ENCODE measurements around the gene PPP1R13B. TPM values are rescaled to one million over a fixed set of nuclear protein-coding genes. Genes with fewer than 3 reads are reported as not detected.

The PPP1R13B gene
- total and polyA plus RNA-seq, 2 experiments from 2014 or later, result 2.0 to 8.5 TPM

- no peaks in the 10 kb centered on the region for H3F3A ChIP-seq (replicated peaks; ENCODE audit: low read depth)
- DNase-seq (ENCODE audit: low spot score) (no peak), ATAC-seq (no peak)
- TF ChIP-seq REST (IDR thresholded peaks at IDR 0.05; ENCODE audit: unreplicated experiment), result no peak
- TF ChIP-seq ZNF462 (CRISPR knock-in tag; IDR thresholded peaks at IDR 0.05), result no peak
- no peak for TF ChIP-seq ZNF114 (CRISPR knock-in tag; IDR thresholded peaks at IDR 0.05)
- no peak for TF ChIP-seq EZH2 (IDR thresholded peaks at IDR 0.05; ENCODE audit: low read depth, unreplicated experiment)
- TF ChIP-seq EZH2phosphoT487 (IDR thresholded peaks at IDR 0.05; ENCODE audit: unreplicated experiment), result no peak
- no peak for TF ChIP-seq POLR2AphosphoS5 (IDR thresholded peaks at IDR 0.05; ENCODE audit: low read depth)
- Mint-ChIP-seq H3K27ac (no peak overlapping the region), H3K27me3 (ENCODE audit: insufficient read depth, low read depth, poor library complexity) (peaks cover 7% of the 10 kb centered on the region), H3K9me3 (no peaks in the 10 kb centered on the region), H3K36me3 (ENCODE audit: low read depth) (no peaks in the 10 kb centered on the region), H3K4me1 (peaks cover 7% of the 10 kb centered on the region), H3K4me3 (no peak overlapping the region)
- 0 out of 2 replicates have a peak, but pooled peaks cover 7% of the 10 kb centered on the region for H3K79me2 ChIP-seq (replicated peaks; ENCODE audit: insufficient read depth)
- no peak overlapping the region for H3K27ac ChIP-seq (ENCODE audit: low read depth)
- no peak overlapping the region for H2AFZ ChIP-seq
- no peaks in the 10 kb centered on the region for H3K27me3 ChIP-seq (ENCODE audit: insufficient read depth)
- no peak overlapping the region for H3K4me2 ChIP-seq
- no peak overlapping the region for H3K4me3 ChIP-seq
- no peaks in the 10 kb centered on the region for H3K4me1 ChIP-seq (ENCODE audit: insufficient read depth)
- no peaks in the 10 kb centered on the region for H3K36me3 ChIP-seq (ENCODE audit: insufficient read depth)
- no peaks in the 10 kb centered on the region; the same call in 1 of the 2 replicates for H4K20me1 ChIP-seq (replicated peaks; ENCODE audit: insufficient read depth)
- no peaks in the 10 kb centered on the region for H3K9me2 ChIP-seq (ENCODE audit: insufficient read depth)
Measured at GRCh38 chr14:103834956-103835355, 12.4 kb downstream of the PPP1R13B start.

Data from GM23338 (cell line).